OCI-M2 (cell line): Measurements from ENCODE around the gene TUBA8.

Source experiments
- DNase-seq: peaks from one replicate; lab custom pipeline; 2025; ENCODE audit not compliant: unreplicated experiment; lab: John Stamatoyannopoulos, UW

Gene TUBA8

DNA sequence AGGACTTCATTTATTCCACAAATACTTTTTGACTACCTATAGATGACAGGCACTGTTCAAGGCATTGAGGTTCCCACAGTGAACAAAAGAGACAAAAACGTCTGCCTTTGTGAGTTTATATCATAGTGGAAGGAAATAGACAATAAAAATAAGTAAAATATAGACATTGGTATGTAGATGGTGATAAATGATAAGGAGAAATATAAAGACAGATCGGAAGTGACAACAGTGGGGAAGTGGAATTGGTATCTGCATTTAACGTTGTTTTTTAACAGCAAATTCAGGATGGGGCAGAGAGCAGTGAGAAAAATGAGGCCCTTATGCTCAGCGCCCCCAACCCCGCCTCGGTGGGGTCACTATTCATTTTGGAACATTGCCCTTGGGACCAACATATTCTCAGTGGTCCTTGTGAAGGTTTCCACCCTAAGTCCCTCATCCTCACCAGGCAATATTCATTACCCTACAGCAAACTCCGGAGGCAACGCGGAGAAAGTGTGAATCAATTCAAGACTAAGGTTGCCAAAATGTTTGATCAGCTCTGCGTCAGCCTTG, 33.4 kb upstream of the TUBA8 start:
- DNase-seq = no peak

DNA sequence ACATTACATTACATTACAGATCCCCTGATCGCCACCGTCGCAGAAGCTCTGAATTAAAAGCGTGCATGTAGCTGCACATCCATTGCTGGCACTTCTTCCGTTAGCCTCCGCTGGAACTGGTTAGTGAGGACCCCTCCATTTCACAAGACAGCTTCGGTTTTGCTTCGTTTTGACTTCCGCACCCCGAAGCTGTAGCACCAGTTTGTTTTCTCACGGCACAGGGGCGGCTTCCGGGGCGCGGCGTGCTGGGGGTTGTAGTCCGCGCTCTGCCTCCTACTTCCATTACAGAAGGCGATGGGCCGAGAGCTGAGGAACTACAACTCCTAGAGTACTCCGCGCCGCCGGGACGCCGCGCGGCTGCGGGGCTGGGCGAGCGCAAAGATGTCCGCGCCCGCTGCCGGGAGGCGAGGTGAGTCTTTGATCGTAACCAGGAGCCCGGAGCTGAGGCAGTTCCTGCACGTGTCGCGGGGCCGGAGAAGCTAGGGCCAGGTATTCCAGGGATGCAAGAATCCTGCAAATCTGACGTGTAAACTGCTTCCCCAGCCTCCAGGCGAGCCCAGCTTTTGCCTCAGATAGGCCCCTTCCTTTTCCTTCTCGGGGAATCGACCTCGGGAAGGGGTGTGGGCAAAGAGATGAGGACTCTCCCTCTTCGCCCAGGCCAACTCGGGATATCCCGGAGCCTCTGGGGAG, 32.8 kb upstream of the TUBA8 start, which contains the start of gene PEX26:
TSS of gene PEX26 (plus strand) at position 352 of the 690 bp plus-strand sequence. CDS start 387 bp downstream, outside the sequence.
- DNase-seq = peak; percentile 37

DNA sequence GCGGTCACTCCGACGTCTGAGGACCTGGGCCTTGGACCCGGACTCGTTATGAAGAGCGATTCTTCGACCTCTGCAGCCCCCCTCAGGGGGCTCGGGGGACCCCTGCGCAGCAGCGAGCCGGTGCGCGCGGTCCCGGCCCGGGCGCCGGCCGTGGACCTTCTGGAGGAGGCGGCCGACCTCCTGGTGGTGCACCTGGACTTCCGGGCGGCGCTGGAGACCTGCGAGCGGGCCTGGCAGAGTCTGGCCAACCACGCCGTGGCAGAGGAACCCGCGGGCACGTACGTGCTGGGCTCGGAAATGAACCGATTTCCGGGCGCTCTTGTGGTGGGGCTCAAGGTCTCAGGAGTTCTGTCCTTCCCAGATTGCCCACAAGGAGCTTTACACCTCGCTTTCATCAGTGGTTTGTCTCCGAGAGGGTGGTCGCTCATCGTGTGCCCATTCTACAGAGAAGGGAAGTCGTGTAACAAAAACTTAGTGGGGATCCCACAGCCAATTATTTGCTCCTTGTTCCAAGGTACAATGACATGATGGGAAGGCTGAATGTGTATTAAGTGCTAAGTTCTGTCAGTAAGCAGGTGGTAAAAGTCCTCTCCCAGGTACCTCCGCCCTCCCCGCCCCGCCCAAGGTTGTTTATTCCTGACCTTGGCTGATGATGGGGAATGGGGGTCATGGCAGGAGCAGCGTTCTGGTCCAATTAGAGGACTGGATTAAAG, 32.1 kb upstream of the TUBA8 start:
- DNase-seq = no peak

DNA sequence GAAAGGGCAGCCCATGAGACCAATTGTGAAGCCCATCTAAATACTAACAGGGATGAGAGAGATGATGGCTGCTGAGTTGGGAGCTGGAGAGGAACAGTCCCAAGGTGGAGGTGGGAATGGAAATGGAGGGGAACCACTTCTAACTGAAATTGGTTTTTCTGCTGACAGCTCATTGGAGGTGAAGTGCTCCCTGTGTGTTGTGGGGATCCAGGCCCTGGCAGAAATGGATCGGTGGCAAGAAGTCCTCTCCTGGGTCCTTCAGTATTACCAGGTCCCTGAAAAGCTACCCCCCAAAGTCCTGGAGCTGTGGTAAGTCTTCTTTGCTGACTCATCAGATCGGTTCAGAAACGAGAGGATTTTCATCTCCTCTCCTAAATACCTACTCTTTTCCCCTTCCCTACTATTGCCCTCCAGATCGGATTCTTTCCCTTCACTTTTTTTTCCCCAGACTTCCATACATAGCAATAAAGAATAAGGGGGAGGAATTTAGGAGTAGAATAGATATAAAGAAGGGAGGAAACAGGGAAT, 30.8 kb upstream of the TUBA8 start:
- no peak for DNase-seq

- no peak for DNase-seq
Observed at GRCh38 chr22:18081416-18081815, 29.2 kb upstream of the TUBA8 start.

- no peak for DNase-seq
Observed at GRCh38 chr22:18082467-18082866, 28.1 kb upstream of the TUBA8 start.

DNA sequence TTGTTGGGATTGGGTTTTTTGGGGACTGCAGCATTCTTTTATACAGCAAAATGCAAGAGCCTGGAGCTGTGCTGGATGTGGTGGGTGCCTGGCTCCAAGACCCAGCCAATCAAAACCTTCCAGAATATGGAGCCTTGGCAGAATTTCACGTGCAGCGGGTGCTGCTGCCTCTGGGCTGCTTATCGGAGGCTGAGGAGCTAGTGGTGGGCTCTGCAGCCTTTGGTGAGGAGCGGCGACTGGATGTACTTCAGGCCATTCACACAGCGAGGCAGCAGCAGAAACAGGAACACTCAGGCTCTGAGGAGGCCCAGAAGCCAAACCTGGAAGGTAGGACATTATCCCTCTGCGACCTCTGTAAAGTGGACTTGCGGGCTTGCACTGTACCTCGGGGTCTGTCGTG, 27.2 kb upstream of the TUBA8 start:
- DNase-seq = no peak

GRCh38 chr22:18085188-18085587, 25.4 kb upstream of the TUBA8 start:
- DNase-seq = no peak

DNA sequence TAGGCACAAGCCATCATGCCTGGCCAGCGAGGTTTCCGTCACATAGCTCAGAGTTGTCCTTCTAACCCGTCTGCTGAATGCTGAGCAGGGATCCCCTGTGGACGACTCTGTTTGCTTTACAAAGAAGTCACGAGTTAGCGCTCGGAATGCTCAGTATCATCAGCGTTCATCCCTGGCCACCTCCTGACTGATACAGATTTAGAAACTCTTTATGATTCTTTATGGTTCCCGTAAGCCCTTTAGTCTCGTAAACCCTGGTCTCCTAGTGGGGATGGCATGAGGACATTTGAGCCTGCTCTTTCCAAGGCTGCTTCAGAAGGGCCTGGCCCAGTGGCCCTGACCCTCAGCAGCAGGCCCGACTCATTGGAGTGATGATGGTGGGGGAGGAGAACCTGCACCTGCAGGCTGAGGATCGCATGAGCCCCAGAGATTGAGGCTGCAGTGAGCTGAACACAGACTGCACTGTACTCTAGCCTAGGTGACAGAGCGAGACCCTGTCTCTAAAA, 23.2 kb upstream of the TUBA8 start:
- DNase-seq = no peak

- no peak for DNase-seq
Observed at GRCh38 chr22:18088825-18089568, 21.6 kb upstream of the TUBA8 start.

DNA sequence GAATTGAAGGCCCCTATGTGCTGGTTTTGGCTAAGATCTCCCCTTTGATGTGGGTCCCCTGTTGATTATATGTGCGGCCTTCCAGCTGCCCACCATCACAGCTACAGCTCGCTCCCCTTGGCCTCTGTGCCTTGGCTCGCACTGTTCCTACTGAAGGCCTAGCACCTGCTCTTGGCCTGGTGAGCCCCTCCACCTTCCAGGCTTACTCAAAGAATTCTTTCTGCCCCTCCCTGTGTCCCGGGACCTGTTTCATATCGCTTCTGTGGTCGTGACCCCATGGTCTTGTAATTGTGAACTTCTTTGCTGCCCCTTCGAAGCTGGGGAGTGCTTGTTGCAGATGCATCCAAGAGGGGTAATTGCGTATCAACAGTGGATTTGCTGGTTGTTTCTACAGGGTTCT, 20.3 kb upstream of the TUBA8 start:
- DNase-seq = no peak

- DNase-seq = no peak
Observed at GRCh38 chr22:18091478-18091877, 19.1 kb upstream of the TUBA8 start.

GRCh38 chr22:18091916-18092526, 18.6 kb upstream of the TUBA8 start:
- no peak for DNase-seq

DNA sequence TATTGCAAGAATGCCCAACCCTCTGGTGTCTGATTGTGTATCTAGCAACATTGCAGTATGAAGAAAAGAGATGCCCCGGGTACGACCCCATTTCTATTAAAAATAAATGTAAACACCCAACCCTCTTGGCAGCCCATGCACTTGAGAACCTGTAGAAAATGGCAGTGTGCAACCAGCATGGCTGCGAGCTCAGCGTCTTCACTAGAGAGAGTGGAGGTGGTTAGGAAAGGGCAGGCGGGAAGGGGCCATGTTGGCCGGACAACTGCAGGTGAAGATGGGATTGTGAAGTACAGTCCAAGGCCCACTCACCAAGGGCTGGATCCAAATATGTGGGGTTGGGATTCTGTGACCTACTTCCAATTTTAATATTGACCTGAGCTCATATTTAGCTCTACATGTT, 16.9 kb upstream of the TUBA8 start:
- no peak for DNase-seq

DNA sequence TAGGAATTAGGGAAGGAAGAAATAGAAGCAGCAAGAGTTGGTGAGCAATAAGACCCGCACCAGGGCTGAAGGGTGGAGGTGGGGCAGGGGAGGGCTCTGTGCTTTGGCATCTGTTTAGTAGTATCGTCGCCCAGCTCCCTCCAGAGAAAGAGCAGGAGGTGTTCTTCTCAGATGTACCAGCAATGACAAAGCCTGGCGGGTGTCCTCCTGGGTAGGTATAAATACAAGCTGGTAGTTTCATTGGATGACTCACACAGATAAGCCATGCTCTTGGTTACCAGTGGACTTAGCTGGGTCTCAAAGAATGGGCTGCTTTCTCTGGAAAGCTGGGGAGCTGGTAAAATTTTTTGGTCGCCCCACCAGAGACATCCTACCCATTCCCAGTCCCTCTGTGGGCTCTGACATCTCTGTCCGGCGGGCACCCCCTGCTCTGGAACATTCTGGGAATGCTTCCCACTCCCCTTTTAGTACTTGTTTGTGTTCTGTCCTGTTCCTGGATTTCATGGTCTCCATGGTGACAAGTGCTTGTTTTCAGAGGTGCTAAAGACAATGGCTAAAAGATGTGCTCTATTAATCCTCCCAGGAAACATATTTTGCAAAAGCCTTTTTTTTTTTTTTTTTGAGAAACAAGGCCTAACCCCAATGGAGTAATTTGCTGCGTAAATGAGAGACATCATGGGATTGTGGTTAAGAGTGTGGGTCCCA, 15.4 kb upstream of the TUBA8 start:
- DNase-seq = no peak

DNA sequence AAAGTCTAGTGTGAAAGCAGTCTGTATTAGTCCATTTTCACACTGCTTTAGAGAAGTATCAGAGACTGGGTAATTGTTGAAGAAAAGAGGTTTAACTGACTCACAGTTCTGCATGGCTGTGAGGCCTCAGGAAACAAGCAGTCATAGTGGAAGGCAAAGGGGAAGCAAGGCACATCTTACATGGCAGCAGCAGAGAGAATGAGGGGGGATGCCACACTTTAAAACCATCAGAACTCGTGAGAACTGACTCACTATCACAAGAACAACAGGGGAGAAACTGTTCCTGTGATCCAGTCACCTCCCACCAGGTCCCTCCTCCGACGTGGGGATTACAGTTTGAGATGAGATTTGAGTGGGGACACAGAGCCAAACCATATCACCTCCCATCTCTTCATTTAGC, 13.8 kb upstream of the TUBA8 start:
- DNase-seq = no peak

DNA sequence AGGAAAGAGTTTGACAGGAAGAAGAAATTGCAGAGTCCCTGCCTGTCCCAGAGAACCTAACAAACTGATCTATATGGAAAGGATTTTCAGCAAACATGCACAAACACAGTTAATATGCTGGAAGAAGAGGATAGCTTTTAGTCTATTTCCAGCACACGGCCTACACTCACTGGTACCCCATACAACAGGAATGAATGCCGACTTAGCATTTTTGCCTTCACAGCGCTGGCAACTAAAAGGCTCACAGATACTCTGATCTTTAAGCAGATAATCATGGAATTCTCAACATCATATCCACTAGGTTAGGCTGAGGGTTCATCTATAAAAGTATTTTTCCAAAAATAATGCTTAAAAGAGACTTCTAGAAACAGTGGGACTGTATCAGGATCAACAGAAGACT, 9.8 kb upstream of the TUBA8 start:
- DNase-seq = no peak

GRCh38 chr22:18101536-18101935, 9.1 kb upstream of the TUBA8 start:
- no peak for DNase-seq

GRCh38 chr22:18103527-18104269, 6.9 kb upstream of the TUBA8 start:
- no peak for DNase-seq
